ENCODE measurements around the gene GCNT1.

GRCh38 chr9:76516871-76517270 is 57.9 kb downstream of the GCNT1 start:
- TF ChIP-seq, protein P1, sequence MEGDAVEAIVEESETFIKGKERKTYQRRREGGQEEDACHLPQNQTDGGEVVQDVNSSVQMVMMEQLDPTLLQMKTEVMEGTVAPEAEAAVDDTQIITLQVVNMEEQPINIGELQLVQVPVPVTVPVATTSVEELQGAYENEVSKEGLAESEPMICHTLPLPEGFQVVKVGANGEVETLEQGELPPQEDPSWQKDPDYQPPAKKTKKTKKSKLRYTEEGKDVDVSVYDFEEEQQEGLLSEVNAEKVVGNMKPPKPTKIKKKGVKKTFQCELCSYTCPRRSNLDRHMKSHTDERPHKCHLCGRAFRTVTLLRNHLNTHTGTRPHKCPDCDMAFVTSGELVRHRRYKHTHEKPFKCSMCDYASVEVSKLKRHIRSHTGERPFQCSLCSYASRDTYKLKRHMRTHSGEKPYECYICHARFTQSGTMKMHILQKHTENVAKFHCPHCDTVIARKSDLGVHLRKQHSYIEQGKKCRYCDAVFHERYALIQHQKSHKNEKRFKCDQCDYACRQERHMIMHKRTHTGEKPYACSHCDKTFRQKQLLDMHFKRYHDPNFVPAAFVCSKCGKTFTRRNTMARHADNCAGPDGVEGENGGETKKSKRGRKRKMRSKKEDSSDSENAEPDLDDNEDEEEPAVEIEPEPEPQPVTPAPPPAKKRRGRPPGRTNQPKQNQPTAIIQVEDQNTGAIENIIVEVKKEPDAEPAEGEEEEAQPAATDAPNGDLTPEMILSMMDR (conservative IDR thresholded peaks at IDR 0.05; ENCODE audit: low read depth, low read length): no peak
- TF ChIP-seq EZH2phosphoT487 (IDR thresholded peaks at IDR 0.05; ENCODE audit: borderline replicate concordance, low read length) (no peak), EZH2 (IDR thresholded peaks at IDR 0.05; ENCODE audit: low read length, unreplicated experiment) (no peak)

Data from PC-3 (cell line).